HTR-8/SVneo (cell line): Measurements from ENCODE around the gene ZNF524.

ENCODE experiments used
- DNase-seq: peaks from one replicate; pipeline ENCODE4 v3.0.0; 2011; ENCODE audit warnings: low spot score, mixed read lengths; ENCODE audit not compliant: insufficient read length
- FAIRE-seq: peaks from 2 replicates; lab custom pipeline; 2011; peaks lifted over from hg19 to GRCh38; lab: Jason Lieb, UNC

ZNF524 gene

DNA sequence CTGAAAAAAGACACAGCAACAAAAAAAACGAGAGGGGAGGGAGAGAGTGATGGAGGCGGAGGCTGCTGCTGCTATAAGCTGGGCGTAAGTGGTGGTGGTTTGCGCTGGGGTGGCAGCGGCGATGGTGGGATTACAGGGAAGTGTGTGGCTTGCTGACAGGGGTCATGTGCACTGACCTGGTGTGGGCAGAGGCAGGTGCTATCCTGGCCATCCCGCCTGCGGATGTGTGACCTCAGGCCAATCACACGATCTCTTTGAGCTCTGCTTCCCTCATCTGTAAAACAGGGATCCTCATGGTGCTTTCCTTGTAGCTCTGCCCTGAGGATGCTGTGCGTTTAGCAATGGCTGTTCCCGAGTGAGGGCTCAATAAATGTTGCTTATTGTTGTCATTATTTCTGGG is 37.4 kb downstream of the ZNF524 start:
- FAIRE-seq = no peak
- no peak for DNase-seq

DNA sequence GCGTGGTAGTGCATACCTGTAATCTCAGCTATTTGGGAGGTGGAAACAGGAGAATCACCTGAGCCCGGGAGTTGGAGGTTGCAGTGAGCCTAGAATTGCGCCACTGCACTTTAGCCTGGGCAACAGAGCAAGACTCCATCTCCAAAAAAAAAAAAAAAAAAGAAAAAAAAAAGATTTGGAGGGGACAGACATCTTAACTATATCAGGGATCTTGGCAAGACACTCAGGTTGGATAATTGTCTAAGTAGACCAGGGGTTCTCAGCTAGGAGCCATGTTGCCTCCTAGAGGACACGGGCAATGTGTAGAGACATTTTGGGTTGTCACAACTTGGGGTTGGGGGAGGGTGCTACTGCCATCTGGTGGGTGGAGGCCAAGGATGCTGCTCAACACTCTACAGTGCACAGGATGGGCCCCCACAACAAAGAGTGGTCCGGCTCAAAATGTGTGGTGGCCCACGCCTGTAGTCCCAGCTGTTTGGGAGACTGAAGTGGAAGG is 38.8 kb downstream of the ZNF524 start:
- peak; percentile 33 for FAIRE-seq
- DNase-seq = no peak

DNA sequence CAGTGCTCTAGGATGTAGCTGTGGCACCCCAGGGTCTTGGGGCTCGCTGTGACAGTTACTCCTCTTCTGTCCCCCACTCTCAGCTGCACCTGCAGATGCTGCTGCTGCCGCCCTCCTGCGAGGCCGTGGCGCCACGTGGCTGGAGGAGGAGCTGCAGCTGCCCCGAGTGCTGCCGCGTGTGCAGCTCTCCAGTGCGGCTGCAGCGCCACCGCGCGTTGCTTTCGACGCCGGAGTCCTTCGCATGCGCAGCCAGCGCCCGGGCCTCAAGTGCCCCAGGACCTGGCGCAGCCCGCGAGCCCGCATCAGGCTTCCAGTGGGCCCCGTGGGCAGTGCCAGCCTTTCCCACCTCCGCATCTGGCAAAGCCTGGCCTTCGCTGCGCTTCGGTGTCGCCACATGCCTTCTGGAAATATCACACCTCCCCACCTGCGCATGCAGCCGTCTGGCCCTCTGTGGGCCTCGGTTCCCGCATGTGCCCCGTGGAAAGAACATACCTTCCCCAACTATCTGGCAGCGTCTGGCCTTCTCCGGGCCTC is 40.0 kb downstream of the ZNF524 start:
- no peak for FAIRE-seq
- no peak for DNase-seq

DNA sequence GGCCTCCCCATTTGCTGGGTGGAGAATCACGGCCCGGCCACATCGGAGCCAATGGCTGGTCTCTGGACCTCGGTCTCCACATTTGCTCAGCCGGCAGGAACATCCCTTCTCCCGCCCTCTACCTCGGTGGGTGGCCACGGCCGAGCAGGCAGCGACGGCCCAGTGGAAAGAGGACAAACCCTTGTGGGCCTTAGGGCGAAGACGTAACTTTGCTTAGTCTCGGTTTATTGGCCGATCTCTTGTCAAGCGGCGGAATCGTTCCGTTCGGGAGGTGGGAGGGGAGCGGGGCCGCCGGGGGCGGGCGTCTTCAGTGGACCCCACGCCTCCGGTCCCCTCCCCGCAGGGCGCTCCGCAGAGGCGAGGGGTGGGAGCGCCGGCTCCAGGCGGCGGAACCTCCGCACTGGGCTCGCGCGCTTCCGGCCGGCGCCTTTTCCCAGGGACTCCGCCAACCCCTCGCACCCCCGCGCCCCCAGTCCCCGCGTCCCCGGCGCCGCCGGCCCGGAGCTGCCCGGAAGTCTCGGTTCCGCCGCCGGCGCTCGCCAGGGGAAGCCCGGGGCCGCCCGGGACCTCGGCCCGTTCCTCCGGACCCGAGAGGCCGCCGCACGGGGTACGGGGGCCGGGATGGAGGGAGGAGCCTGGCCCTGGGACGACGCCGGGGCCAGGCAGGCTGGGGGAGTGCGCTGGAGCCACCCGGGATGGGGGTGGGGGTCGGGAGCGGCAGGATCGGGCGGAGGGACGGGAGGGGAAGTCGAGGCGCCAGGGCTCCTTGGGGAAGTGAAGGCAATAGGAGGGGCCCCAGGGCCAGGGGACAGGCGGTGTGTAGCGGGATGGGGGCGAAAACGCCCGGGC is 40.7 kb downstream of the ZNF524 start, which contains the start of gene ZNF580:
ZNF580 (plus strand) TSS at position 426 of the 849 bp plus-strand sequence. CDS start 1,507 bp downstream, outside the sequence.
- DNase-seq = peak; percentile 73
- FAIRE-seq = peak; percentile 82

DNA sequence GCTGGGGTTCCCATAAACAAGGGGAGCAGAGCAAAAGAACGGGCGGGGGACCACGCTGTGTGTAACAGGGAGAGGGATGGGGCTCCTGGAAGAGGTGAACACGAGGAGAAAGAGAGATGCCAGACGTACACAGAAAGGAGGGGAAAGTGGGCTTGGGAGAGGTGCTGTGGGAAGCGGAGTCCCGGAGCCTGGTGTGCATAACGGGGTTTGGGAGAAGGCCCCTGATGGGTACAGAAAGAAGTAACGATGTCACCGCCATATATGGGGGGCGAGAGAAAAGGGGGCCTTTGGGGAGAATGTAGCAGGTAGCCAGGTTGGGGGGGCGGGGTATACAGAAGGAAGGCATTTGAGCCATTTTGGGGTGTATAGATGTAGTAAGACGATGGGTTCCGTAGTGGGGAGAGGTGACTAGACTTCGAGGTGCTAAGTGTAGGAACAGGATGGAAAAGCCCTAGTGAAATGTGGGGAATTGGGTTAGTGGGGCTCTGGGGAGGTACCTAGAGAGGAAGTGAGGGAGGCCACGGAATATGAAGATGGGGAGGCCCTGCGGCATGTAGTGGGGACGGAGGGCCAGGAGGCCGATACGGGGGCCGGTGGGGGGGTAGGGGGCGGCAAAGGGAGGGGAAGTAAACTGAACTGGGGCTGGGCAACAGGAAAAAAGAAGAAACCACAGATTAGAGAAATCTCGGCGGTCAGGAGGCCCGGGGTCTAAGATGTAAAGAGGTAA is 41.5 kb downstream of the ZNF524 start:
- no peak for FAIRE-seq
- DNase-seq = no peak

DNA sequence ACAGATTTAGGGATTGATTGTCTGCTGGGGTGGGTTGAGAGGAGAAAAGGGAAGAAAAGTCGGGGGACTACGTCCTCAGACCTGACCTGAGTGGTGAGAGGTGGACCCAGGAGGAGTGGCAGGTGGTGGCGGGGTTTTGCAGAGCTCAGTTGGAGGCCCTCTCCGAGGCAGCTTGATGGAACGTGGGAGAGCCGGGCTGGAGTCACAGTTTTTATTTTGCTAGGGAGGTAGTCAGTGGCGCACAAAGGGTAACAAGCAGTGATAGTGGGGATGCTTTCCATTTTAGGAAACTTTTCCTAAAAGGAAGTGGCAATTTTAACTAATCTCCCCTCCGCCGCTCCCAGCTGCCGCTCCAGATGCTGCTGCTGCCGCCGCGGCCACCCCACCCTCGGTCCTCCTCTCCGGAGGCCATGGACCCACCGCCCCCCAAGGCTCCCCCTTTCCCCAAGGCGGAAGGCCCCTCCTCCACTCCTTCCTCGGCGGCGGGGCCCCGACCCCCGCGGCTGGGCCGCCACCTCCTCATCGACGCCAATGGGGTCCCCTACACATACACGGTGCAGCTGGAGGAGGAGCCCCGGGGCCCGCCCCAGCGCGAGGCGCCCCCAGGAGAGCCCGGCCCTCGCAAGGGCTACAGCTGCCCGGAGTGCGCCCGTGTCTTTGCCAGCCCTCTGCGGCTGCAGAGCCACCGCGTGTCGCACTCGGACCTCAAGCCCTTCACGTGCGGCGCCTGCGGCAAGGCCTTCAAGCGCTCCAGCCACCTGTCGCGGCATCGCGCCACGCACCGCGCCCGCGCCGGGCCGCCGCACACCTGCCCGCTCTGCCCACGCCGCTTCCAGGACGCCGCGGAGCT is 42.3 kb downstream of the ZNF524 start:
- FAIRE-seq = no peak
- no peak for DNase-seq

DNA sequence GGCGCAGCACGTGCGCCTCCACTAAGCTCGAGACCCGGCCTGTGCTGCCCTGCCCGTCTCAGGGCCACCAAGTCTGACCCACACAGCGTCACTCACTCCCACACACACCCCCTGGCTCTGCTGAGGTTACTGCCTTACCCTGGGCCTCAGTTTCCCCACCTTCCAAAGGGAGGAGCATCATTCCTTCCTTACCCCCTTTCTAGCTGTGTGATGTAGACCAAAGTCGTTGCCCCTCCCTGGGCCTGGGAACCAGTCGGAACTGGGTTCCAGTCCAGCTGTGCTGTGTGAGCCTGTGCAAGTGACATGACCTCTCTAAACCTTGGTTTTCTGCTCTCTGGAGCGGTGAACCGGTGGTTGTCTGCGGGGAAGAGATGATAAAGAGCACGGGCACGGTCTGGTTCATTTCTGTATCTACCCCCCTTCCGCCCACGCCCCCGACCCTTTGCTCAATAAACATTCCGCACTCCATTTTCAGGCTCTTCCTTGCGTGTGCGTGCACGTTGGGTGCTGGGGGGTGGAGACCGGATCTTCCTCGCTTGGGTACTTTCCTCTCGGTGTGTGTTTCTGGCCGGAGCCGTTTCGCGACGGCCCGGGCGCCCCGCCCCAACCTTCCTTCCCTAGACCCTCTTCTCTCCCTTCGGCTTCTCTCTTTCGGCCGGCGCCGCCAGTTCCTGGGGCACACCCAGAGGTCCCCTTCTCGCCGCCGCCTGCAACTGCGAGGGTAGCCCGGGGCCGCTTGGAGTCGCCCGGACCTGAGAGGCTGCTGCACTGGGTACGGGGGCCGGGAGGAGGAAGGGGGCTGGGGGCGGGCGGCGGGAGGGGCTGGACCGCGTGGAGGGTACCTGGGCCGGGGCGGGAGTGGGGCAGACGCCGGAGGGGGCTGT is 43.2 kb downstream of the ZNF524 start, which contains the start of gene ZNF581:
ZNF581 (plus strand) TSS at position 647 of the 884 bp plus-strand sequence. CDS start 923 bp downstream, outside the sequence.
- DNase-seq (peak; percentile 63), FAIRE-seq (peak; percentile 64)

DNA sequence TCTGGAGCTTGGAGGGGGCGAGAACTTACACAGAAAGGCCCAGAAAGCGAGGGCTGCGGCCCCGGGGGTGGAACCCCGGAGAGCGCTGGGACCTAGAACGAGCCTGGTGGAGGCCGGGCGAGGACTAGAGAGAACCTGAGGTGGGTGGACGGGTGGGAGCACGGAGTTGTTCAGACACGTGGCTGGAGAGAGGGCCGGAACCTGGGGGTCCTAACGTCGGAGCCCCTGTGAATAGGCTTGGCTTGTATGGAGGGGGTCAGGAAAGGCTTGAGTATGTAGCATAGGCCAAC is 43.7 kb downstream of the ZNF524 start:
- FAIRE-seq (no peak), DNase-seq (no peak)

DNA sequence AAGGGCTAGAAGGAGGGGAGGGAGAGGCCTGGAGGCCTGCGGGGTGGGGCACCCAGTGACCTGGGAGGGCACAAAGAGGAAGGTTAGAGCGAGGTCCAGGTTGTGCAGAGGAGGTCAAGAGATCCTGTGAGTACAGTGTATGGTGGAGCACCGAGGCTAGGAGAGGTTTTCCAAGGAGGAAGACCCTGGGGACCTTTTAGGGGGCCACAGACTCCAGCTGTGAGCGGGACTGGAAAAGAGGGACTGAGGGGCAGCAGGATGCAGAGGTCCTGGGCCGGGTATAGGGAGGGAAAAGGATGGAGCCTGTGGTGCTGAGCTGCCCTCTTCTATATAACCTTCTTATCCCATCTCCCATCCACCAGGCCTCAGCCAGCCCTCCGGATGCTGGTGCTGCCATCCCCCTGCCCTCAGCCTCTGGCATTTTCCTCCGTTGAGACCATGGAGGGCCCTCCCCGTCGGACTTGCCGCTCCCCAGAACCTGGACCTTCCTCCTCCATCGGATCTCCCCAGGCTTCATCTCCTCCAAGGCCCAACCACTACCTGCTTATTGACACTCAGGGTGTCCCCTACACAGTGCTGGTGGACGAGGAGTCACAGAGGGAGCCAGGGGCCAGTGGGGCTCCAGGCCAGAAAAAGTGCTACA is 44.2 kb downstream of the ZNF524 start:
- no peak for FAIRE-seq
- no peak for DNase-seq

DNA sequence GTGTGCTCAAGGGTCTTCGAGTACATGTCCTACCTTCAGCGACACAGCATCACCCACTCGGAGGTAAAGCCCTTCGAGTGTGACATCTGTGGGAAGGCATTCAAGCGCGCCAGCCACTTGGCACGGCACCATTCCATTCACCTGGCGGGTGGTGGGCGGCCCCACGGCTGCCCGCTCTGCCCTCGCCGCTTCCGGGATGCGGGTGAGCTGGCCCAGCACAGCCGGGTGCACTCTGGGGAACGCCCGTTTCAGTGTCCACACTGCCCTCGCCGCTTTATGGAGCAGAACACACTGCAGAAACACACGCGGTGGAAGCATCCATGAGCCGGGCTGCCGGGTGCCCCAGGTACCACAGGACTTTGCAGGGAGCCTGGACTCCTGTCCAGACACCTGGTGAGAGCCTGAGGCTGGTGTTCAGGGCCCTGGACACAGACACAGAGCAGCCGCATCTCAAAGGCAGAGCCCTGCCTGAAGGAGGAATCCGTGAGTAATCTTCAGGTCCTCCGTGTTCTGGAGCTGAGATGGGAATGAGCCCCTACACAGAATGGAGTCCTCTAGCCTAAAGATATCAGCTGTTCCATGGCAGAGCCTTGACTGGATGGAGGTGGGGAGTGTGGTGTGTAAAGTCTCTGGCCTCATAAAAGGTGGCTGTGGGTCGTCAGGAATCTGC is 44.9 kb downstream of the ZNF524 start:
- FAIRE-seq (no peak), DNase-seq (no peak)

DNA sequence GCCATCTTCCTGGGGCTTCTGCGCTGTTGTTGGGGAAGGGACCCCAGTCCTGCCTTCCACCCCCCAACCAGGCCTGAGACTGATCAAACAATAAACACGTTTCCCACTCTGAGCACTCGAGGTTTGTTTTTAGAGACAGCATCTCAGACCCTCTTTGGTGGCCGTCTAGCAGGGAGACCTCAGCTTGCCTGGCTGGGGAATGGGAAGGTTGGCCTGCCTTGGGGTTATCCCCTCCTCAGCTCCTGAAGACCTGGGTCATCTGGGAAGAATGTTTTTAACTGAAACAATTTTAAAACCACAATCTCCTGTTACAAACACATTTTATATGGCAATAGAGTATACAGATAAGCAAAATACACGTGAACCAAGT is 45.4 kb downstream of the ZNF524 start:
- FAIRE-seq = no peak
- DNase-seq = no peak

DNA sequence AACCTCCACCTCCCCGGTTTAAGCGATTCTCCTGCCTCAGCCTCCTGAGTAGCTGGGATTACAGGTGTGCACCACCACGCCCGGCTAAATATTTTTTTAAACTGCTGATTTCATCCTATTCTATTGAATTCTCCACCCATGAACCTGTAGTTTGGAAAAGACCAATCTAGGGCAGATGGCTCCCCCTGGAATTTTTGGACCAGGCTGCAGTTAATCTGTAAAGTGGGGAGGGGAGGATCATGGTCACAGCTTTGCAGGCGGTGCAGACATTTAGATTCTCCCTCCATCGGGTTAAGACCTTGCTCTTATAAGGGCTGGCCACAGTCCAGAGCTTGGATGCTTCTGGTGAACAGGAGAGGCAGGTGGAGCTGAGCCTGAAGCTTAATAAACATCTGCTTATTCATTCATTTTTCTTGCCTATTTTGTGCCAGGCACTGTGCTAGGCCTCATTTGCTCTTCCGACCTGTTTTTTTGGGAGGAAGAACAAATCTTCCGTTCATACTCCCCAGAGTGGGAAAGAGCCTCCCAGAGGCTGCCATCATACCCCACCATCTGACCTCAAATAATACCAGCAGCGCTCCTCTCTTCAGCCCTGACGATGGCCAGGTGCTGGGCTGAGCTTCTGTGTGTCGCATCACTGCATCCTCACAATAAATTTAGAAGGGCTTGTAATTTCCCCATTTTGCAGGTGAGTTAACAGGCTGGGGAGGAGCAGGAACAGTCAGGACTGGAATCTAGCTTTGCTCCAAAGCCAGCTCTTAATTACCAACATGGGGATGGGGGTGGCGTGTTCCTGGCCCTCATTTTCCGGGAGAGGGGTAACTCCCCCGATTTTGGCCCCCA is 47.0 kb downstream of the ZNF524 start:
- no peak for FAIRE-seq
- DNase-seq = no peak

DNA sequence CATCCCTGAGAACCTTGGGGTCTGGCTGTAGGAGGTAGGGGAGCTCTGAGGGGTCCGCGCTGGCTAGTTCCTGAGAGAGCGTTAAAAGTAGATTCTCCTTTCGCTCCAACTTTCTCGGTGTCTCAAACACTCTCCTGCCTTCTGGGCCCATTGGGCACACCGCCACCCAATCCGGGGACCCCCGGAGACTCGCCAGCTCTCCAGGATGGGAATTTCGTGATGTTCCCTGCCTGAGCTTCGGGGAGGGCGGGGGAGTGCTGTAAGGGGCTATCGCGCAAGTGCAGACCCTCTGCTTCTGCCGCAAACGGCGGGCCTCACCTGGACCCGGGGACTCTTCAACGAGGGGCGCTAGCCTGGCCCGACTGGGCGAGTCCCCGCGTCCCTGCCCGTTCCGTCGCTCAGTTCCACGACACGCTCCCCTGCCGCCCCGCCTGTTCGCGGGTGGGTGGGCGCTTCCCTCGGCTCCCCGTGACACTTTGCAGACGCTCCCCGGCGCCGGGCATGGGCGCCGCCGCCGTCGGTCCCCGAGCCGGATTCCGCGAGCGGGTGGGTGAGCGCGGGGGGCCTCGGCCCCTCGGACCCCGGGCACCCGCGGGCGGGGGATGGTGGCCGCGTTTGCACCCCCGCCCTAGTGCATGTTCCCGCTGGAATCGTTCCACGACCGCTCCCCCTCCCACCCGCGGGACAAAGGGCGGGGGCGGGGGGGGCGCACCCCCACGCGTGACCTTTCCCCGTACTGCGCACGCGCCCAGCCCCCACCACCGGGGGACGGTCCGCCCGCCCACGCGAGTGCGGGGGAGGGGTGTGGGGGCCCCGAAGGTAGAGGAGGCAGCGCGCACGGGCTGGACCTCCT is 47.9 kb downstream of the ZNF524 start, which contains the start of gene CCDC106:
CCDC106 (plus strand) TSS at position 481 of the 853 bp plus-strand sequence. CDS start 835 bp downstream, outside the sequence.
- DNase-seq = peak; percentile 67
- FAIRE-seq = peak; percentile 68

DNA sequence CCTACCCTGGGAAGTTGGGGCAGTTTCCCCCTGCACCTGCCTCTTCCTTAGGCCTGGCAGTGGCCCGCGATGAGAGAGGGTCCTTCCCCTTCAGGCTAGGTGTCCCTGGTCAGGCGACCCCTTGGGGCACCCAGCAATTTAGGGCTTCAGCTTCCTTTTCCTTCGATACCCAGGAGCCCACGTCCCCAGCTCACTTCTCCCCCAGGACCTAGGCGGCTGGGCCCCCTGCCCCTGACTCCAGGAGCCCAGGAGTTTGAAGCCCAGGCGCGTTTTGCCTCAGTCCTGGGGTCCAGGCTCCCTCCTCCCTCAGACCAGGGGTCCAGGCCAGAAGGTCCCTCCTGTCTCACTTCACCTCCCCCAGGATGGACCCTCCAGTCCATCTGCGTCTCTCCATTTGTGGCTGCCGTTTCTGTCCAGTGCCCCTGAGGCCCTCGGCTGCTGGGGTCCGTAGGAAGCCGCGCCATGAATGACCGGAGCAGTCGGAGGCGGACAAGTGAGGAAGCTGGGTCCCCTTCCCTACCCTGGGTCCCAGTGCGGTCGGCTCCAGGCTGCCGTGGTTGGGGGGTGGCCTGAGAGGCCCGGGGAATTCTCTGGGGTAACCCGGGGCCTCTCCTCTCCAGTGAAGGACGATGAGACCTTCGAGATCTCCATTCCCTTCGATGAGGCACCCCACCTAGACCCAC is 48.6 kb downstream of the ZNF524 start:
- DNase-seq (no peak), FAIRE-seq (no peak)

DNA sequence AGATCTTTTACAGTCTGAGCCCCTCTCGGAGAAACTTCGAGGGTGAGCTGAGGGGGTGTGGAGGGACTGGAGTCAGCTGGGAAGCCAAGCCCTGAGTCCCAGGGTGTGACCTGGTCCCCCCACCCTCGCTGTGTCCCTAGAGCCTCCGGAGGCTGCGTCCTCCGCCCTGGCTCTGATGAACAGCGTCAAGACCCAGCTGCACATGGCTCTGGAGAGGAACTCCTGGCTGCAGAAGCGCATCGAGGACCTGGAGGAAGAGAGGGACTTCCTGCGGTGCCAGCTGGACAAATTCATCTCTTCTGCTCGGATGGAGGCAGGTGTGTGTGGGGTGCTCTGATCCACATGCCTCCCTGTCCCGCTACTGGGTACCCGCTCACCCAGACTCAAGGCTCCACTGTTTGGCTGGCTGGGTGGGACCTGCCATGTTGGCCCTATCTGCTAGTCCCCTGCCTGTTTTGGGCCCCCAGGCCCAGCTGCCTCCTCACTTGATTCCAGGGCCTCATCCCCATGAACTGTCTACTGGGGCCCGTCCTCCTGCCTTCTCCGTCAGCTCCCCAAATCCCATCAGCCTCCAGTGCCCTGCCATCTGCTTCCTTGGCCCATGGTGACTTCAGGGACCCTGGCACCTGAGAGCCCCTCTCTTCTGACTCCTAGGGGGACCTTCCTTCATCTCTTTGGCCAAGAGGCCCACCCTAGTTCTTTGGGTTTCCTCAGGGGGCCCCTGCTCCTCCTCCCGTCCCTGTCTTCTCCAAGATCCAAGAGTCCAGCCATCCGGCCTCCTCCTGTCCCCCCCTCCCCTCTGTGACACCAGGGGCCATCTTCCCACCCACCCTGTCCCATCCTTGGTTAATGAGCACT is 49.4 kb downstream of the ZNF524 start:
- DNase-seq = no peak

More for the DNA sequence above, 49.4 kb downstream of the ZNF524 start:
- FAIRE-seq = no peak
